SK-N-SH (cell line): ENCODE data around the gene FGF22. TPM values are rescaled to one million over a fixed set of nuclear protein-coding genes. Genes with fewer than 3 reads are reported as not detected.

Experiments
- CTCF ChIA-PET: fragments of 300-600, 350-600 bp; formaldehyde crosslinking; extraction: SDS; loops from one replicate; lab custom pipeline; 2021; lab: Yijun Ruan, JAX
- POLR2A ChIA-PET: fragments of 350-600 bp; sonication (Branson Sonifier 250); formaldehyde crosslinking; extraction: SDS; loops from one replicate; lab custom pipeline; 2020; ENCODE audit warnings: antibody characterized with exemption, inconsistent platforms; lab: Yijun Ruan, JAX
- DNase-seq: peaks from one replicate; pipeline ENCODE4 v3.0.0; 2012
- H2AFZ ChIP-seq: fragments of 200-600 bp; sonication (generic); 2 replicates; pipeline ENCODE4 v1.8.1; 2016; ENCODE audit warnings: antibody characterized with exemption, mild to moderate bottlenecking, low read depth
- H3F3A ChIP-seq: fragments of 200-600 bp; sonication (generic); replicated peaks from 2 replicates; pipeline ENCODE3; 2016; ENCODE audit warnings: antibody characterized with exemption, mild to moderate bottlenecking; ENCODE audit not compliant: insufficient read depth
- H3K27ac ChIP-seq, 2 experiments: fragments of 200-500 bp in 1 of 2; fragments of 200-600 bp in 1 of 2; sonication (Bioruptor generic) in 1 of 2; sonication (generic), shearing (Covaris generic) in 1 of 2; 2 replicates each; pipeline versions ENCODE4 v1.5.1 to v1.6.1; 2014 to 2016; ENCODE audit warnings: low read depth in 2 of 2, inconsistent platforms in 1 of 2, low read length in 1 of 2, mild to moderate bottlenecking in 1 of 2, mixed read lengths in 1 of 2
- H3K27me3 ChIP-seq: fragments of 200-600 bp; sonication (generic), shearing (Covaris generic); 2 replicates; pipeline ENCODE4 v1.6.1; 2016; ENCODE audit warnings: mixed run types; ENCODE audit not compliant: insufficient read depth
- H3K36me3 ChIP-seq, 2 experiments: fragments of 200-500 bp in 1 of 2; fragments of 200-600 bp in 1 of 2; sonication (Bioruptor generic) in 1 of 2; sonication (generic) in 1 of 2; replicated peaks in 1 of 2; 2 replicates each; pipeline versions ENCODE3 to v1.5.1; 2014 to 2016; ENCODE audit warnings: low read length in 1 of 2, mild to moderate bottlenecking in 1 of 2; ENCODE audit not compliant: insufficient read depth in 2 of 2, control insufficient read depth in 1 of 2
- H3K4me1 ChIP-seq, 2 experiments: fragments of 200-500 bp in 1 of 2; fragments of 200-600 bp in 1 of 2; sonication (Bioruptor generic) in 1 of 2; sonication (generic), shearing (Covaris generic) in 1 of 2; 2 replicates each; pipeline versions ENCODE4 v1.5.1 to v1.6.1; 2014 to 2016; ENCODE audit warnings: low read depth in 1 of 2, low read length in 1 of 2, mixed run types in 1 of 2; ENCODE audit not compliant: insufficient read depth in 2 of 2, control insufficient read depth in 1 of 2
- H3K4me2 ChIP-seq: fragments of 200-600 bp; sonication (generic), shearing (Covaris generic); 2 replicates; pipeline ENCODE4 v1.6.1; 2017; ENCODE audit warnings: mixed run types
- H3K4me3 ChIP-seq, 2 experiments: fragments of 200-500 bp in 1 of 2; fragments of 200-600 bp in 1 of 2; sonication (Bioruptor generic) in 1 of 2; sonication (generic), shearing (Covaris generic) in 1 of 2; 2 replicates each; pipeline versions ENCODE4 v1.5.1 to v1.8.1; 2014 to 2016; ENCODE audit warnings: low read depth in 2 of 2, inconsistent platforms in 1 of 2, low read length in 1 of 2, mild to moderate bottlenecking in 1 of 2, mixed read lengths in 1 of 2, moderate library complexity in 1 of 2
- H3K79me2 ChIP-seq: fragments of 200-600 bp; sonication (generic); 2 replicates; pipeline ENCODE4 v1.8.1; 2017; ENCODE audit warnings: mild to moderate bottlenecking; ENCODE audit not compliant: insufficient read depth
- H3K9ac ChIP-seq: fragments of 200-600 bp; sonication (generic); 2 replicates; pipeline ENCODE4 v1.6.1; 2017; ENCODE audit warnings: mixed run types
- H3K9me2 ChIP-seq: fragments of 200-600 bp; sonication (generic); 2 replicates; pipeline ENCODE4 v1.6.1; 2017; ENCODE audit warnings: mixed run types
- H3K9me3 ChIP-seq: fragments of 200-600 bp; sonication (generic); 2 replicates; pipeline ENCODE4 v1.6.1; 2017; ENCODE audit warnings: mixed run types, mild to moderate bottlenecking, moderate library complexity
- H4K20me1 ChIP-seq: fragments of 200-600 bp; sonication (generic); 2 replicates; pipeline ENCODE4 v1.6.1; 2017; ENCODE audit warnings: mild to moderate bottlenecking, mixed run types; ENCODE audit not compliant: insufficient read depth
- EP300 ChIP-seq, 2 experiments: IDR thresholded peaks; 2 replicates each; pipeline versions ENCODE4 v1.4.0 to v1.6.1; 2012; ENCODE audit warnings: borderline replicate concordance in 1 of 2, low read depth in 1 of 2, low read length in 1 of 2
- EZH2phosphoT487 ChIP-seq: fragments of 200-600 bp; sonication (generic); IDR thresholded peaks from 2 replicates; pipeline ENCODE4 v1.6.1; 2017; ENCODE audit warnings: low read depth, mixed run types, mild to moderate bottlenecking, antibody characterized with exemption, moderate library complexity, borderline replicate concordance
- FOXM1 ChIP-seq: IDR thresholded peaks from 2 replicates; pipeline ENCODE4 v1.4.0; 2012; ENCODE audit warnings: low read depth, mild to moderate bottlenecking
- GABPA ChIP-seq: IDR thresholded peaks from 2 replicates; pipeline ENCODE4 v1.4.0; 2012; ENCODE audit warnings: low read depth, mild to moderate bottlenecking
- GATA2 ChIP-seq: sonication (generic); formaldehyde crosslinking; IDR thresholded peaks from 2 replicates; pipeline ENCODE4 v1.5.0; 2020; ENCODE audit warnings: mild to moderate bottlenecking, missing genetic modification reagents
- JUND ChIP-seq: IDR thresholded peaks from 2 replicates; pipeline ENCODE4 v1.4.0; 2012
- MEF2A ChIP-seq: IDR thresholded peaks from 2 replicates; pipeline ENCODE4 v1.4.0; 2012; ENCODE audit warnings: low read depth, borderline replicate concordance
- NRF1 ChIP-seq: IDR thresholded peaks from 2 replicates; pipeline ENCODE4 v1.6.1; 2012; ENCODE audit warnings: low read depth, mild to moderate bottlenecking, low read length
- RFX5 ChIP-seq: IDR thresholded peaks from 2 replicates; pipeline ENCODE4 v1.6.1; 2012; ENCODE audit warnings: mild to moderate bottlenecking, improper control_type of control experiment, low read length
- RXRA ChIP-seq: IDR thresholded peaks from 2 replicates; pipeline ENCODE4 v1.4.0; 2012; ENCODE audit warnings: low read depth, mild to moderate bottlenecking, borderline replicate concordance
- SIN3A ChIP-seq: IDR thresholded peaks from 2 replicates; pipeline ENCODE4 v1.6.1; 2012; ENCODE audit warnings: low read depth, mild to moderate bottlenecking, low read length, moderate library complexity, borderline replicate concordance
- SMC3 ChIP-seq: IDR thresholded peaks from 2 replicates; pipeline ENCODE4 v1.6.1; 2012; ENCODE audit warnings: low read depth, low read length, improper control_type of control experiment
- TAF1 ChIP-seq: IDR thresholded peaks from 2 replicates; pipeline ENCODE4 v1.6.1; 2012; ENCODE audit warnings: low read depth, mild to moderate bottlenecking, low read length, moderate library complexity, borderline replicate concordance
- TCF12 ChIP-seq: IDR thresholded peaks from 2 replicates; pipeline ENCODE4 v1.4.0; 2012
- TEAD4 ChIP-seq: IDR thresholded peaks from 2 replicates; pipeline ENCODE4 v1.4.0; 2012; ENCODE audit warnings: mild to moderate bottlenecking, borderline replicate concordance; ENCODE audit not compliant: insufficient read depth
- YY1 ChIP-seq: IDR thresholded peaks from 2 replicates; pipeline ENCODE4 v1.4.0; 2012; ENCODE audit warnings: low read depth, mild to moderate bottlenecking
- WGBS: methylation state at CpG from one replicate; pipeline ENCODE4 v1.1.6; 2017; ENCODE audit warnings: low lambda C conversion rate; 5-methylcytosine and 5-hydroxymethylcytosine counted together
- polyA plus RNA-seq, 3 experiments: library from polyadenylated mRNA; depleted of rRNA; stranded (reverse); fragments of >200 nt; gene quantifications; 2 replicates each; pipeline ENCODE4 v1.2.3, GENCODE V29; 2012
- TF ChIP-seq, protein P1 (sequence below): IDR thresholded peaks from 2 replicates; pipeline ENCODE4; 2012
- TF ChIP-seq, protein P2 (sequence below): IDR thresholded peaks from 2 replicates; pipeline ENCODE4 v1.4.0; 2012; ENCODE audit warnings: low read depth
- TF ChIP-seq, protein P3 (sequence below): fragments of 200-600 bp; sonication (generic); IDR thresholded peaks from 2 replicates; pipeline ENCODE4 v1.6.1; 2017; ENCODE audit warnings: antibody characterized with exemption, mild to moderate bottlenecking, moderate library complexity
- TF ChIP-seq, protein P4 (sequence below): fragments of 150-350 bp; IDR thresholded peaks from 2 replicates; pipeline ENCODE4 v1.6.1; 2017; ENCODE audit warnings: antibody characterized with exemption, low read length, low read depth, borderline replicate concordance

The FGF22 gene
- polyA plus RNA-seq, 1 of the 3 experiments (the other 2 are of a cell fraction): 0.62 TPM

DNA sequence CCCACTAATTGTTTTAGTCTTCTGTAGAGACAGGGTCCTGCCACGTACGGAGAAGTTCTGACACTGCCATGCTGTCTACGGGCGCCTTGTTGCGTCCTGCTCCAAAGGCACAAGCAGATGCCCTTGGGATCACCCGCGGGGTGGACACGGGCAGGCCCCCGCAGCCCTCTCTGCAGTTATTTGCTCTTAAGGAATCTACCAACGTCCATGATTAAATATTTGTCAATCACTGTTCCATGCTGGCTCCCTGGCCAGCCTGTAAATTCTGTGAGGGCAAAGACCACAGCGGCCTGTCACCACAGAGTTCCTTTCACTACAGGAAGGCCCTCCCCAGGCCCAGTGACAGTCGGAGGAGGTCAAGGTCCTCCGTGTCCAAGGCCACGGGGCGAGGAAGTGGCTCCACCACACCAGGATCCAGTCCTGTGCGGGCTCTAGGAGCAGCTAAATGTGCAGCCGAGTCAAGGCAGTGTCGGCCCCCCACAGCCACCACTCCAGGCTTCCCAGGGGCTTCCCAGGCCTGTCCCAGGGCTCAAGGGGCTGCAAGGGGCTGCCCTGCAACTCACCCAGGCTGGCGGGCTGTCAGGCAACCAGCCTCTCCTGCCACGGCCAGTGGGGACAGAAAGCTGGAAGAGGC lies 21.2 kb downstream of the FGF22 start:
- TF ChIP-seq FOXM1: no peak
- TF ChIP-seq RFX5: no peak
- no peak for TF ChIP-seq TEAD4
- no peak for TF ChIP-seq SMC3
- TF ChIP-seq SIN3A: no peak
- no peak for TF ChIP-seq NRF1
- TF ChIP-seq, protein P1, sequence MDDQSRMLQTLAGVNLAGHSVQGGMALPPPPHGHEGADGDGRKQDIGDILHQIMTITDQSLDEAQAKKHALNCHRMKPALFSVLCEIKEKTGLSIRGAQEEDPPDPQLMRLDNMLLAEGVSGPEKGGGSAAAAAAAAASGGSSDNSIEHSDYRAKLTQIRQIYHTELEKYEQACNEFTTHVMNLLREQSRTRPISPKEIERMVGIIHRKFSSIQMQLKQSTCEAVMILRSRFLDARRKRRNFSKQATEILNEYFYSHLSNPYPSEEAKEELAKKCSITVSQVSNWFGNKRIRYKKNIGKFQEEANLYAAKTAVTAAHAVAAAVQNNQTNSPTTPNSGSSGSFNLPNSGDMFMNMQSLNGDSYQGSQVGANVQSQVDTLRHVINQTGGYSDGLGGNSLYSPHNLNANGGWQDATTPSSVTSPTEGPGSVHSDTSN: no peak
- TF ChIP-seq EP300 (IDR thresholded peaks at IDR 0.05; ENCODE audit: borderline replicate concordance in 1 of 2, low read depth in 1 of 2, low read length in 1 of 2): no peak
- TF ChIP-seq YY1: no peak
- TF ChIP-seq TAF1: no peak
- TF ChIP-seq MEF2A: no peak
- no peak for TF ChIP-seq GABPA
- TF ChIP-seq TCF12: no peak
- TF ChIP-seq, protein P2, sequence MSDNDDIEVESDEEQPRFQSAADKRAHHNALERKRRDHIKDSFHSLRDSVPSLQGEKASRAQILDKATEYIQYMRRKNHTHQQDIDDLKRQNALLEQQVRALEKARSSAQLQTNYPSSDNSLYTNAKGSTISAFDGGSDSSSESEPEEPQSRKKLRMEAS: no peak
- TF ChIP-seq EZH2phosphoT487: no peak
- TF ChIP-seq, protein P3, sequence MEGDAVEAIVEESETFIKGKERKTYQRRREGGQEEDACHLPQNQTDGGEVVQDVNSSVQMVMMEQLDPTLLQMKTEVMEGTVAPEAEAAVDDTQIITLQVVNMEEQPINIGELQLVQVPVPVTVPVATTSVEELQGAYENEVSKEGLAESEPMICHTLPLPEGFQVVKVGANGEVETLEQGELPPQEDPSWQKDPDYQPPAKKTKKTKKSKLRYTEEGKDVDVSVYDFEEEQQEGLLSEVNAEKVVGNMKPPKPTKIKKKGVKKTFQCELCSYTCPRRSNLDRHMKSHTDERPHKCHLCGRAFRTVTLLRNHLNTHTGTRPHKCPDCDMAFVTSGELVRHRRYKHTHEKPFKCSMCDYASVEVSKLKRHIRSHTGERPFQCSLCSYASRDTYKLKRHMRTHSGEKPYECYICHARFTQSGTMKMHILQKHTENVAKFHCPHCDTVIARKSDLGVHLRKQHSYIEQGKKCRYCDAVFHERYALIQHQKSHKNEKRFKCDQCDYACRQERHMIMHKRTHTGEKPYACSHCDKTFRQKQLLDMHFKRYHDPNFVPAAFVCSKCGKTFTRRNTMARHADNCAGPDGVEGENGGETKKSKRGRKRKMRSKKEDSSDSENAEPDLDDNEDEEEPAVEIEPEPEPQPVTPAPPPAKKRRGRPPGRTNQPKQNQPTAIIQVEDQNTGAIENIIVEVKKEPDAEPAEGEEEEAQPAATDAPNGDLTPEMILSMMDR: no peak
- no peak for TF ChIP-seq JUND
- no peak for TF ChIP-seq RXRA
- TF ChIP-seq GATA2 (CRISPR knock-in tag): no peak
- TF ChIP-seq, protein P4, sequence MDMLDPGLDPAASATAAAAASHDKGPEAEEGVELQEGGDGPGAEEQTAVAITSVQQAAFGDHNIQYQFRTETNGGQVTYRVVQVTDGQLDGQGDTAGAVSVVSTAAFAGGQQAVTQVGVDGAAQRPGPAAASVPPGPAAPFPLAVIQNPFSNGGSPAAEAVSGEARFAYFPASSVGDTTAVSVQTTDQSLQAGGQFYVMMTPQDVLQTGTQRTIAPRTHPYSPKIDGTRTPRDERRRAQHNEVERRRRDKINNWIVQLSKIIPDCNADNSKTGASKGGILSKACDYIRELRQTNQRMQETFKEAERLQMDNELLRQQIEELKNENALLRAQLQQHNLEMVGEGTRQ: no peak
- TF ChIP-seq, all 33 proteins: peak for 0
- Histone ChIP-seq H3K9me2 (no peaks in the 10 kb centered on the region), H2AFZ (no peak overlapping the region), H3K4me1 (peaks cover 7 to 32% of the 10 kb centered on the region in 2 experiments; a peak in 2 of 4 replicates), H3K9ac (peak overlapping the region; percentile 97; the same call in 1 of the 2 replicates), H3F3A (peaks cover 4% of the 10 kb centered on the region), H3K36me3 (peaks cover 0 to 9% of the 10 kb centered on the region in 2 experiments), H3K27me3 (no peaks in the 10 kb centered on the region), H3K27ac (no peak overlapping the region), H3K79me2 (peaks cover 73% of the 10 kb centered on the region), H3K4me3 (peak overlapping the region; percentile 86 to 96), H3K4me2 (peak overlapping the region; percentile 99), H3K9me3 (no peaks in the 10 kb centered on the region), H4K20me1 (peaks cover 66% of the 10 kb centered on the region)
- ChIA-PET CTCF (interaction anchor here (1.0 kb wide), 1 partner anchor 75 kb away, joined by 4 read pairs; no protein-coding TSS in a partner anchor), POLR2A (interaction anchor here (0.9 kb wide), 1 partner anchor 20 kb away, joined by 3 read pairs; no protein-coding TSS in a partner anchor)
- no peak for DNase-seq
- 76% methylated on average over 12 of the region's 20 CpGs for WGBS
